ENCODE results near the gene GRK5. TPM values are rescaled to one million over a fixed set of nuclear protein-coding genes. Genes with fewer than 3 reads are reported as not detected.

GRK5 gene
- total and polyA plus RNA-seq, 9 of the 15 experiments (the other 6 are each of a cell fraction or from before 2014, with no cell fraction given), result 0.46 to 0.83 (median 0.67) TPM; not detected in 2

DNA sequence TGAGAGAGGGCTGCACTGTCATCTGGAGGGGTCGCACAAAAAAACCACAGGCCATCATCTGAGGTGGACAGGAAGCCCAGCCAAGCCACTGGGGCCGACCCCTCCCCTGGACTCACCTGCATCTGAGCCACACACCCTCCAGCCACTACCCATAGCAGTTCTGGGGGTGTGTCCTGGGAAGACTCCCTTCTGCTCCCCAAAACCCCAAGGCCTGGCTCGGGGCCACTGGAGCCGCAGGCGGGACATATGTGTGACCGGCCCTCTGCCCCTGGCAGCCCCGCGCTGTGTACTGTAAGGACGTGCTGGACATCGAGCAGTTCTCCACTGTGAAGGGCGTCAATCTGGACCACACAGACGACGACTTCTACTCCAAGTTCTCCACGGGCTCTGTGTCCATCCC is 245.0 kb downstream of the GRK5 start (continued):
- TF ChIP-seq, protein P1, sequence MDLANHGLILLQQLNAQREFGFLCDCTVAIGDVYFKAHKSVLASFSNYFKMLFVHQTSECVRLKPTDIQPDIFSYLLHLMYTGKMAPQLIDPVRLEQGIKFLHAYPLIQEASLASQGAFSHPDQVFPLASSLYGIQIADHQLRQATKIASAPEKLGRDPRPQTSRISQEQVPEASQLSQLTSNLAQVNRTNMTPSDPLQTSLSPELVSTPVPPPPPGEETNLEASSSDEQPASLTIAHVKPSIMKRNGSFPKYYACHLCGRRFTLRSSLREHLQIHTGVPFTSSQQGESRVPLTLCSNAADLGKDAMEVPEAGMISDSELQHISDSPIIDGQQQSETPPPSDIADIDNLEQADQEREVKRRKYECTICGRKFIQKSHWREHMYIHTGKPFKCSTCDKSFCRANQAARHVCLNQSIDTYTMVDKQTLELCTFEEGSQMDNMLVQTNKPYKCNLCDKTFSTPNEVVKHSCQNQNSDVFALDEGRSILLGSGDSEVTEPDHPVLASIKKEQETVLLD (IDR thresholded peaks at IDR 0.05), result no peak

DNA sequence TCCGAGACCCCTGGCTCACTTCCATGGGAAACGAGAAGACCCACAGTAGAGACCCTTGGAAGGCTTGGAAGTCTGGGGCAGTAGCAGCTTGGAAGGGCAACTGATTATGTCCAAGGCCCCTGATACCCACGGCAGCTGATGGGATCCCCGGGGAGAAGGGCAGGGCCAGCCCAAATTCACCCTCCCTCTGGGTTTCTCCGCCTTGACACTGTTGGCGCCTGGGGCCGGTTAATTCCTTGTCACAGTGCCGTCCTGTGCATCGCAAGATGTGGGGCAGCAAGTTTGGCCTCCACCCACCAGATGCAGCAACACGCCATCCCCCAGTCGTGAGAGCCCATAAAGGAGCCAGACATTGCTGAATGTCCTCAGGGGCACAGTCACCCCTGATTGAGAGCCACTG is 245.9 kb downstream of the GRK5 start:
- no peaks in the 10 kb centered on the region for H3K36me3 ChIP-seq (ENCODE audit: control insufficient read depth, insufficient read depth, low read length)
- H4K20me1 ChIP-seq (replicated peaks; ENCODE audit: control insufficient read depth, insufficient read depth, low read length), result no peaks in the 10 kb centered on the region
- in situ Hi-C loops (cut with MboI), result no loop called here
- no peaks in the 10 kb centered on the region for H3K9me3 ChIP-seq (replicated peaks; ENCODE audit: control insufficient read depth, insufficient read depth, low read depth, low read length)
- 20% methylated on average over 7 of the region's 11 CpGs for WGBS (ENCODE audit: insufficient coverage, low coverage, missing lambda C conversion rate)
- ChIA-PET POLR2A (interaction anchor here (0.6 kb wide), 1 partner anchor 144 kb away, joined by 3 read pairs; no protein-coding TSS in a partner anchor), CTCF (ENCODE audit: low intra/inter-chr PET ratio) (no interaction called here)
- peaks cover 0 to 51% of the 10 kb centered on the region in 2 experiments; a peak in 4 of 5 replicates for H3K27me3 ChIP-seq (ENCODE audit: control insufficient read depth in 2 of 2, insufficient read depth in 2 of 2, low read length in 2 of 2)
- intact Hi-C loops (cut with micrococcal nuclease), result no loop called here
- no peaks in the 10 kb centered on the region for H3K9me1 ChIP-seq (ENCODE audit: control insufficient read depth, insufficient read depth, low read length)
- H3K4me2 ChIP-seq (ENCODE audit: insufficient read depth, low read length), result no peak overlapping the region
- no peak overlapping the region for H3K9ac ChIP-seq (ENCODE audit: insufficient read depth in 1 of 2, low read depth in 2 of 2, low read length in 2 of 2)
- no peak overlapping the region for H3K27ac ChIP-seq (ENCODE audit: extremely low read depth, low read depth, low read length)
- no peak overlapping the region for H3K4me3 ChIP-seq
- peaks cover 0 to 6% of the 10 kb centered on the region in 2 experiments; a peak in 2 of 5 replicates for H3K4me1 ChIP-seq (replicated peaks in 1 of 2; ENCODE audit: control insufficient read depth in 2 of 2, insufficient read depth in 2 of 2, low read length in 2 of 2)
- no TSS peak for BruUV-seq (replicated peaks)
- FAIRE-seq (no peak), DNase-seq (ENCODE audit: extremely low read depth in 1 of 4, low spot score in 3 of 4) (no peak), ATAC-seq (no peak)
- H3K79me2 ChIP-seq (ENCODE audit: control insufficient read depth, insufficient read depth, low read length), result no peaks in the 10 kb centered on the region
- no peak overlapping the region for H2AFZ ChIP-seq (ENCODE audit: low read depth, low read length)
- TF ChIP-seq NONO (IDR thresholded peaks at IDR 0.05; ENCODE audit: low read depth in 2 of 2, low read length in 1 of 2) (no peak), ZNF75A (CRISPR knock-in tag; IDR thresholded peaks at IDR 0.05) (no peak), ZKSCAN1 (IDR thresholded peaks at IDR 0.05; ENCODE audit: low read depth, low read length) (no peak), HSF4 (CRISPR knock-in tag; IDR thresholded peaks at IDR 0.05; ENCODE audit: borderline replicate concordance) (no peak), ZNF316 (IDR thresholded peaks at IDR 0.05) (no peak), SMC3 (conservative IDR thresholded peaks at IDR 0.05; ENCODE audit: insufficient read depth, low read depth, low read length) (no peak), ZC3H8 (IDR thresholded peaks at IDR 0.05) (no peak), HOXB6 (CRISPR knock-in tag; IDR thresholded peaks at IDR 0.05; ENCODE audit: borderline replicate concordance) (no peak), GTF2A2 (tag; IDR thresholded peaks at IDR 0.05) (no peak), HCFC1 (IDR thresholded peaks at IDR 0.05; ENCODE audit: low read depth, low read length) (no peak), TEAD2 (tag; IDR thresholded peaks at IDR 0.05) (no peak), ZNF696 (CRISPR knock-in tag; conservative IDR thresholded peaks at IDR 0.05) (no peak), LEF1 (IDR thresholded peaks at IDR 0.05) (no peak), ZNF224 (CRISPR knock-in tag; IDR thresholded peaks at IDR 0.05) (no peak)
- TF ChIP-seq, protein P2, sequence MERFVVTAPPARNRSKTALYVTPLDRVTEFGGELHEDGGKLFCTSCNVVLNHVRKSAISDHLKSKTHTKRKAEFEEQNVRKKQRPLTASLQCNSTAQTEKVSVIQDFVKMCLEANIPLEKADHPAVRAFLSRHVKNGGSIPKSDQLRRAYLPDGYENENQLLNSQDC (CRISPR knock-in tag; IDR thresholded peaks at IDR 0.05), result no peak
- TF ChIP-seq, protein P3, sequence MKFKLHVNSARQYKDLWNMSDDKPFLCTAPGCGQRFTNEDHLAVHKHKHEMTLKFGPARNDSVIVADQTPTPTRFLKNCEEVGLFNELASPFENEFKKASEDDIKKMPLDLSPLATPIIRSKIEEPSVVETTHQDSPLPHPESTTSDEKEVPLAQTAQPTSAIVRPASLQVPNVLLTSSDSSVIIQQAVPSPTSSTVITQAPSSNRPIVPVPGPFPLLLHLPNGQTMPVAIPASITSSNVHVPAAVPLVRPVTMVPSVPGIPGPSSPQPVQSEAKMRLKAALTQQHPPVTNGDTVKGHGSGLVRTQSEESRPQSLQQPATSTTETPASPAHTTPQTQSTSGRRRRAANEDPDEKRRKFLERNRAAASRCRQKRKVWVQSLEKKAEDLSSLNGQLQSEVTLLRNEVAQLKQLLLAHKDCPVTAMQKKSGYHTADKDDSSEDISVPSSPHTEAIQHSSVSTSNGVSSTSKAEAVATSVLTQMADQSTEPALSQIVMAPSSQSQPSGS (CRISPR knock-in tag; IDR thresholded peaks at IDR 0.05), result no peak
- TF ChIP-seq, protein P4, sequence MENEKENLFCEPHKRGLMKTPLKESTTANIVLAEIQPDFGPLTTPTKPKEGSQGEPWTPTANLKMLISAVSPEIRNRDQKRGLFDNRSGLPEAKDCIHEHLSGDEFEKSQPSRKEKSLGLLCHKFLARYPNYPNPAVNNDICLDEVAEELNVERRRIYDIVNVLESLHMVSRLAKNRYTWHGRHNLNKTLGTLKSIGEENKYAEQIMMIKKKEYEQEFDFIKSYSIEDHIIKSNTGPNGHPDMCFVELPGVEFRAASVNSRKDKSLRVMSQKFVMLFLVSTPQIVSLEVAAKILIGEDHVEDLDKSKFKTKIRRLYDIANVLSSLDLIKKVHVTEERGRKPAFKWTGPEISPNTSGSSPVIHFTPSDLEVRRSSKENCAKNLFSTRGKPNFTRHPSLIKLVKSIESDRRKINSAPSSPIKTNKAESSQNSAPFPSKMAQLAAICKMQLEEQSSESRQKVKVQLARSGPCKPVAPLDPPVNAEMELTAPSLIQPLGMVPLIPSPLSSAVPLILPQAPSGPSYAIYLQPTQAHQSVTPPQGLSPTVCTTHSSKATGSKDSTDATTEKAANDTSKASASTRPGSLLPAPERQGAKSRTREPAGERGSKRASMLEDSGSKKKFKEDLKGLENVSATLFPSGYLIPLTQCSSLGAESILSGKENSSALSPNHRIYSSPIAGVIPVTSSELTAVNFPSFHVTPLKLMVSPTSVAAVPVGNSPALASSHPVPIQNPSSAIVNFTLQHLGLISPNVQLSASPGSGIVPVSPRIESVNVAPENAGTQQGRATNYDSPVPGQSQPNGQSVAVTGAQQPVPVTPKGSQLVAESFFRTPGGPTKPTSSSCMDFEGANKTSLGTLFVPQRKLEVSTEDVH (IDR thresholded peaks at IDR 0.05; ENCODE audit: low read depth, partially characterized antibody), result no peak

All from K562 (cell line).